GM18909 (cell line): ENCODE results near the gene EDIL3.
"Not testable (repeated sequence)": the region's sequence is repeated elsewhere in the genome, so short reads cannot be mapped to it uniquely, and the experiment has no call there.

Experiments
- ATAC-seq: cut with Tn5 transposase; IDR thresholded peaks from one replicate; pipeline ENCODE4 v1.9.1; 2021; ENCODE audit warnings: mild to moderate bottlenecking; ENCODE audit not compliant: unreplicated experiment, poor library complexity

The EDIL3 gene

GRCh38 chr5:84306601-84307000, 78.1 kb downstream of the EDIL3 start:
- no peak for ATAC-seq

DNA sequence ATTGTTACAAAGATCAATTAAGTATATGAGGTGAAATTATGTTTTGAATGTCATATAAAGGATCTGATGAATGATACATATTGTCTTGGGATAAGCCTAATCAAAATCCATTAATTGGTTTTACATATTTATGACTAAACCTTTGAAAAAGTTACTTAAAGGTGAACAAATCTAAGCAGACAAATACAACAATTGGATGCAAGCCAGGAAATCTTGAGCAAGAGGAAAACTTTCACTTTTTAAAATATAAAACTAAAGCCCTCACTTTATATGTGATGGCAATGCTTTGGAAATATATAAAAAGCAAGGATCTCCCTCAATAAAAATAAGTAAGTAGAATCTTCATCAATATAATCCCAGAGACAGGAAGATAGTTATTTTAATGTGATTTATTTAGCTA, 80.1 kb downstream of the EDIL3 start:
- ATAC-seq, result no peak

DNA sequence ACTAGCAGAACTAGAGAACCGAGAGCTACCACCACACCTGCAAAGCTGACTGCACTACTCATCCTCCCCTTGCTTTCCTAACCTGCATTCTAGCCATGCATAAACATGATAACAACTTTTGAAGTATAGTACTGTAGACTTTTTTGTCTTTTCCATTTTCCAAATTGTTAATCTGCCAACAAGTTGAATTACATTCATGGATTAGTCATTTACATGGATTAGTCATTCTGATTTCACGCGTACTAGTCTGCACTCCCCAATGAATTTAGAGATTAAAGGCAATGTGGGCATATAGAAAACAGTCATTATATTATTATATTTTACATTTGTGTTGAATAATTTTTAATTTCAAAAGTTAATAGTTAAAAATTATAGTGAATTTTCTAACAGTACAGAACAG, 81.4 kb downstream of the EDIL3 start:
- no peak for ATAC-seq

GRCh38 chr5:84301535-84301934, 83.1 kb downstream of the EDIL3 start:
- ATAC-seq, result no peak

GRCh38 chr5:84299959-84300358, 84.7 kb downstream of the EDIL3 start:
- no peak for ATAC-seq

DNA sequence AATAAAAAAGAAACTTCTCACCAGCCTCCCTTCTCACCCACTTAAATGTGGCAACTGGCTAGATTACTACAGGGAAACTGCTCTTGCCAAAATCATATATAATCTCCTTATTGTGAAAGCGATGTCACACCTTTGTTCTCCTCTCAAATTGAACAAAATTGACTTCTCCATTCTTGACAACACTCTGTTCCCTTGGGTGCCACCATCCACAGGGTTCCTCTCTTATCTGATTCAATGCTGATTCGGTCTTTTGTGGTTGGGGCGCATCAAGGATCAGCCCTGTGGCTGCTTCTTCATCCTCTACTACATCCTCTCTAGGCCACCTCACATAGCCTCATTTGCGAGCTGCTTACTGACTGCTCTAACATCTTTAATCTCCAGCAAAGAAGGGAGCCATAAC, 86.1 kb downstream of the EDIL3 start:
- no peak for ATAC-seq

GRCh38 chr5:84297641-84298040, 87.0 kb downstream of the EDIL3 start:
- ATAC-seq, result not testable (repeated sequence)

DNA sequence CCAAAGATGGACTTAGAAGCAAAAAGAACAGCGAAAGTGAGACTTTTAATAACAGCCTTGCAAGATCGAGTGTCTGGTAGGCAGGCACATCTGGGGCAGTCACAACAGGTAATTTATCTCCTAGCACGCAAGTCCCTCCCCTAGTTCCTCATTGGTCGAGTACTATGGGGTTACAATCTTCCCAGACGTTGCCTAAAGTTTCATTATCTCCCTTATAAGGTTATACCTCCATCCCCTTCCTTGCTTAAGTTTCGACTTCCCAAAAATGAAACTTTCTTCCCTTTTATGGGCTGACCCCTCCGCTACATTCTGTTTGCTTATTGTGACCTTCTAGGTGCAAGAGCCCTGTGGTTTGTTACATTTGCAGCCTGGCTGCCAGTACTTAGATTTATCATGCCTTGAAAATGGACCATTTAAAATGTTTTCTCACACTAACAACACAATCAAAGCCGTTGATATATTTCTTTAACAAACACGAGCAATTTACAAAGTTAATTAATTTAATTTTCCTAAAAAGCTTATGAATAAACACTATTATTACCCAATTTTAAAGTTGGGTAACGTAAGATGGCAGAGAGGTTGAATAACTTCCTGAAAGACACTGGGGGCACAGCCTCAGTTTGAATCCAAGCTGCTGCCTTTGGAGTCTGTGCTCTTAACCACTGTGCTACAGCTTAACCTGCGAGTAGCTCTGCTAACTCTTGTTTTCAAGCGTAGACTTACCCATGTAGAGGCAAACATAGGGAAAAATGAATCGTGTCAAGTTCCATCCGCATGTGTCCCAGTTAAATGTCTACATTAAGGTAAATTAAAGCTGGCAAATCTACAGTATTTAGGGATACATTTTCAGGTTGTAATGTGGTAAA, 91.7 kb downstream of the EDIL3 start:
- ATAC-seq, result no peak

GRCh38 chr5:84292000-84292642, 92.6 kb downstream of the EDIL3 start:
- ATAC-seq, result no peak

GRCh38 chr5:84290673-84291072, 94.0 kb downstream of the EDIL3 start:
- no peak for ATAC-seq

DNA sequence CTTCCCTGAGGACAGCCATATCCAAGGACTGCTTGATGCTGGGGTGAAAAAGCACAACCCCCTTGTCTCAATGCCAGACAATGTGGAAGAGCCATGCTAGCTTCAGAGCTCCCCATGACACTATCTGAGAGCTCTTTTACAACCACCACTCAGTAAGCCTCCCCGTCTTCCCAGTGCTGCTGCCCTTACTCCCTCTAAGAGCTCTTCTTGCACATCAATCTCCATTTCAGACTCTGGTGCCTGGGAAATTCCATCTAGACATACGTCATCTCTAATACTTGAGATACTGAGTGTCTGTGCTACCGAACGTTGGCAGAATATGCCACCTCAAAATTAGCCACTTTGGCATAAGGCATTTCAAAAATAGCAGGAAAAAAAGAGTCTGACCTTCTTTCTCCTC, 94.5 kb downstream of the EDIL3 start:
- no peak for ATAC-seq

- peak; percentile 89 for ATAC-seq
Measured at GRCh38 chr5:84287951-84288350, 96.7 kb downstream of the EDIL3 start.

GRCh38 chr5:84286662-84287061, 98.0 kb downstream of the EDIL3 start:
- no peak for ATAC-seq

- ATAC-seq, result no peak
Measured at GRCh38 chr5:84285641-84286637, 98.7 kb downstream of the EDIL3 start.

GRCh38 chr5:84281383-84281782, 103.3 kb downstream of the EDIL3 start:
- no peak for ATAC-seq

DNA sequence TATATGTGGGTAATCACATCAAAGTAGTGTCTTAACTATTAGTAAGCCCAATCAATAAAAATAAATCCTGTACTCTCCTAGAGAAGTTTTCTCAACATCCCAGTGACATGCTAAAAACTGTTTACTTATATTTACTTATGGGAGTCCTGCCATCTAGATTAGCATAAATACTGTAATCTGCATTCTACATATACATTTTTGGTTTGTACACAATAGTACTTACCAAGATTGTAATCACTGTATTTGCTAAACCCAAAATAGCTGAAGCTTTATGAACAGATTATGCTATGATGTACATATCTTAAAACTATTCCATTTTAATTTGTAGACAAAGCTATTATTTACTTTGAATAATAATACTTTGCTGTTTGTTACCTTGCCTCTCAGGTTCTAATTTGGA, 105.4 kb downstream of the EDIL3 start:
- no peak for ATAC-seq

- no peak for ATAC-seq
Measured at GRCh38 chr5:84275609-84276008, 109.1 kb downstream of the EDIL3 start.

DNA sequence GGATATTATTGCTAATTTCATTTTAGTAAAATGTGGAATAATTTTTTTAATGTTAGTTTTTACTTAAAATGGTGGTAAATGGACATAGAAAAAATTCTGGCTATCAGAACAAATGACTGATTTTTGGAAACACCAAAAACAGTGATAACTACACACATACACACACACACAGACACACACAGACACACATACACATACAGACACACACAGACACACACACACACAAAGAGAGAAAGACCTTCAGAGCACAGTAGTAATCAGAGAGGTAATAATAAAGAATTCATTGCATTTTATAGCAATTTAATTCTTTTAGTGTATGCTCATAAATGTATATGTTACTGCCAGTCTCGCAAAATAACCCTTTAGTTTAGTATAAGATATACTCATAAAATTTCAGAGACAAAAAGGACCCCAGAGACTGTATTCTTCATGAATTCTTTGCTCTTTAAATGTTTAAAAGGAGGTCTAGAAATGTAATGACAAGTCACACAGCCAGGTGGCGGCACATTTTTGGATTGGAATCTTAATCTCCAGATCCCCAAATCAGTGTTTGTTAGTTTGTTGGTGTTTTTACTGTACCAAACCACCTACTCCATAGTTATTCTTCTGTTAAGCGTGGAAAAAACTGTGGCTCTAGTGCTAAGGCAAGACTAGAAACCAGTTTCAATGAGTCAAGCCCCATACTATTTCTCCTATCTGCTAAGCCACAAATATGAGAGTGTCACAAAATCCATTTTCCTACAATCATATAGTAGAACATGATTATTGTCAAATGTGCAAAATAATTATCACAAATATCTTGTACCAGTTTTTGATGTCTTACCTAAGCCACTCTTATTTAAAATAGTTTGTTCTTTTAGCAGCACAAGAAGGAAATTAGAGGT, 109.9 kb downstream of the EDIL3 start:
- ATAC-seq, result peak; percentile 54

- no peak for ATAC-seq
Measured at GRCh38 chr5:84273517-84273883, 111.2 kb downstream of the EDIL3 start.
